Mucosa of descending colon (tissue), 3 donors: ENCODE results near the gene CTAGE6. TPM values are rescaled to one million over a fixed set of nuclear protein-coding genes. Genes with fewer than 3 reads are reported as not detected.
"Not testable (repeated sequence)": the region's sequence is repeated elsewhere in the genome, so short reads cannot be mapped to it uniquely, and the experiment has no call there.

ENCODE experiments used
- ATAC-seq: fragments of 200-7000 bp; cut with Tn5 transposase; one replicate; pipeline ENCODE4 v1.9.1; 2020; ENCODE audit warnings: mild to moderate bottlenecking, moderate library complexity
- DNase-seq, 3 donors: peaks; one replicate each; pipeline ENCODE4 v3.0.0-alpha.2; 2020
- H3K36me3 ChIP-seq: fragments of 200-600 bp; one replicate; pipeline ENCODE4 v1.8.0; 2021; ENCODE audit warnings: low read depth, mild to moderate bottlenecking
- H3K4me1 ChIP-seq: fragments of 200-600 bp; one replicate; pipeline ENCODE4 v1.8.0; 2021; ENCODE audit warnings: low read depth, mild to moderate bottlenecking
- H3K4me3 ChIP-seq: fragments of 200-600 bp; one replicate; pipeline ENCODE4 v1.8.0; 2021; ENCODE audit warnings: mild to moderate bottlenecking
- H3K9me3 ChIP-seq: fragments of 200-600 bp; one replicate; pipeline ENCODE4 v1.8.0; 2021; ENCODE audit warnings: mild to moderate bottlenecking
- intact Hi-C, 2 donors: fragments of 100-400 bp; cut with DNase I in 1 of 2; cut with micrococcal nuclease in 1 of 2; formaldehyde crosslinking; loops; one replicate each; pipeline versions ENCODE4 v1.11.0 to v1.11.1; 2022; cut with DNase I, micrococcal nuclease
- total RNA-seq, 3 donors: library from RNA; stranded (reverse); fragmentation: NEBNext Ultra II Directional in 2 of 3; extraction: Animal tissue kit (Norgen Biotek cat#: 25700) in 2 of 3; gene quantifications; one replicate each; pipeline versions ENCODE4 v1.2.1 to v1.2.4, GENCODE V29; 2021 to 2023
- TF ChIP-seq, protein P1 (sequence below): fragments of 200-600 bp; IDR thresholded peaks from one replicate; pipeline ENCODE4 v1.8.0; 2022; ENCODE audit warnings: antibody characterized with exemption, mild to moderate bottlenecking
- donor health status: DM: no; HTN: no; CAD: no; lungs with moderate emphysema.
- donor health status: DM: no; HTN: no; CAD: no.
- donor health status: DM: no; HTN: yes; CAD: no.

CTAGE6 gene
- total RNA-seq, 3 donors from 2014 or later = 0.17 to 0.44 (median 0.29) TPM

DNA sequence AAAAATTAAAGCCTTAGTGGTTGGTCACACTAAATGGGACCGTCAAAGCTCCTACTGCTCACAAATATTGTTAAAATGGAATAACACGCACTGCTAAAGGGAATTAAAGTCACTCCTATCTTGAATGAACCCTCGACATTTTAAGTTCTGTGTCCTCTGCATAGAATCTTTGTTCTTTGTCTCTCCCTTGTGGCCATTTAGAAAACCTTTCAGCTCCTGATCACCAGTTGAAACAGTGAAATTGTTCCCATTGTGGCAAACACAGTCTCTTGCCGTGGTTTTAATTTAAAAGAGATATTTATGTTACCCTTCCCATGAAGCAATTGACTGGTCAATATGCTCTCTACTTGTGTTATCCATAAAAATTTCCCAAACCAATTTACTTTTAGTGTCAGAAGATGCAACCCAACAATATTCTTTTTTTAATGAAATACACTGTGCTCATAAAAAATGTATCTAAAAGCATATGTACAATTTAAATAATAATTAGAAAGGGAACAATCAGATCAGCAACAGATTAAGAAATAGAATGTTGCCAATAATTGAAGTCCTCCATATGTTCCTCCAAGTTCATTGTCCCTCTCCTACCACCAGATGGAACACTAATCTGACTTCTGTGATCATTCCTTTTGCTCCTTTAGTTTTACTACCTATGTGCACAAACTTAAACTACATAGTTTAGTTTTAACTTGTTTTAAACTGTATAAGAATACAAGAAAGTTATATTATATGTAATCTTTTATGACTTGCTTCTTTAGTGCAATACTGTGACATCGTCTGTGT, 20.3 kb downstream of the CTAGE6 start:
- peak; percentile 67 for ATAC-seq
- H3K4me3 ChIP-seq, H3K9me3 ChIP-seq, H3K36me3 ChIP-seq, intact Hi-C loops, H3K4me1 ChIP-seq: not testable (repeated sequence)
- peak in 1 of 3 donors; percentile 11 for DNase-seq

DNA sequence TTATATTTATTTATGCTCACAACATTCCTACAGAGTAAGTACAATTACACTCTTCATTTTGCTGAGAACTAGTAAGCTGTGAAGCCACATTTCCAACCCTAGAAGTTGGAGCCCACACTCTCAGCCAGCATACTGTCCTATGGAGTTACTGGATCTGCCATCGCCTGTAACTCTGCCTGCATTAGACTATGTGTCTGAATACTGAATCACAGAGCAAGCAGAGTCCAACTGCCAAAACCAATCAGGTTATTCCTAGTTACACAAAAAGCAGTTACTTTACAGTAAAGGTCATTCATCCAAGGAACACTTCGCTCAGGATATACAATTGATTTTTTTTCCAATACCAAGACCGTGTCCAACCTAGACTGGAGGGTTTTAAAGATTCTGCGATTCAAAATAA, 21.5 kb downstream of the CTAGE6 start:
- intact Hi-C loops = no loop called here
- TF ChIP-seq, protein P1, sequence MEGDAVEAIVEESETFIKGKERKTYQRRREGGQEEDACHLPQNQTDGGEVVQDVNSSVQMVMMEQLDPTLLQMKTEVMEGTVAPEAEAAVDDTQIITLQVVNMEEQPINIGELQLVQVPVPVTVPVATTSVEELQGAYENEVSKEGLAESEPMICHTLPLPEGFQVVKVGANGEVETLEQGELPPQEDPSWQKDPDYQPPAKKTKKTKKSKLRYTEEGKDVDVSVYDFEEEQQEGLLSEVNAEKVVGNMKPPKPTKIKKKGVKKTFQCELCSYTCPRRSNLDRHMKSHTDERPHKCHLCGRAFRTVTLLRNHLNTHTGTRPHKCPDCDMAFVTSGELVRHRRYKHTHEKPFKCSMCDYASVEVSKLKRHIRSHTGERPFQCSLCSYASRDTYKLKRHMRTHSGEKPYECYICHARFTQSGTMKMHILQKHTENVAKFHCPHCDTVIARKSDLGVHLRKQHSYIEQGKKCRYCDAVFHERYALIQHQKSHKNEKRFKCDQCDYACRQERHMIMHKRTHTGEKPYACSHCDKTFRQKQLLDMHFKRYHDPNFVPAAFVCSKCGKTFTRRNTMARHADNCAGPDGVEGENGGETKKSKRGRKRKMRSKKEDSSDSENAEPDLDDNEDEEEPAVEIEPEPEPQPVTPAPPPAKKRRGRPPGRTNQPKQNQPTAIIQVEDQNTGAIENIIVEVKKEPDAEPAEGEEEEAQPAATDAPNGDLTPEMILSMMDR = no peak
- H3K4me3 ChIP-seq = no peak overlapping the region

DNA sequence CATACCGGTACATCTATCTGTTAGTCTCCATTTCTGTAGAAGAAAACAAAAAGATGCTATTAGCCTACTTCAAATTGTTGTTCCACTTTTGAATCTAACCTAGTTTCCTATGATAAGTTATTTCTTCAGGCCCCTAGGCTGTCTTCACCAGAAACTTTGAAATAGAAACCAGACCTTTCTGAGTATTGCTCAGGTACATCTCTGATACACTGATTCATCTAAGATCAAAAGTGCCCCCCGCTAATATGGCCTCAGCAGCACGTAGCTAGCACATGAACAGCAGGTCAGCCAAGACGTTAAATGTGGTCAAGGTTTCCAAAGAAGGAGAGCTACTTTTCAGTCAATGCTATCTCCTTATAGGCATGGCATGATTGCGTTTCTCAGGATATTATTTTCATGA, 23.6 kb downstream of the CTAGE6 start:
- Histone ChIP-seq H3K9me3 (no peaks in the 10 kb centered on the region), H3K4me3 (no peak overlapping the region), H3K4me1 (no peaks in the 10 kb centered on the region), H3K36me3 (no peaks in the 10 kb centered on the region)
- intact Hi-C loops = no loop called here
- ATAC-seq (no peak), DNase-seq (no peak)
- TF ChIP-seq, protein P1 = no peak

More for the DNA sequence above, 21.5 kb downstream of the CTAGE6 start:
- Histone ChIP-seq H3K9me3 (no peaks in the 10 kb centered on the region), H3K4me1 (no peaks in the 10 kb centered on the region), H3K36me3 (no peaks in the 10 kb centered on the region)
- no peak for DNase-seq
- ATAC-seq = no peak

DNA sequence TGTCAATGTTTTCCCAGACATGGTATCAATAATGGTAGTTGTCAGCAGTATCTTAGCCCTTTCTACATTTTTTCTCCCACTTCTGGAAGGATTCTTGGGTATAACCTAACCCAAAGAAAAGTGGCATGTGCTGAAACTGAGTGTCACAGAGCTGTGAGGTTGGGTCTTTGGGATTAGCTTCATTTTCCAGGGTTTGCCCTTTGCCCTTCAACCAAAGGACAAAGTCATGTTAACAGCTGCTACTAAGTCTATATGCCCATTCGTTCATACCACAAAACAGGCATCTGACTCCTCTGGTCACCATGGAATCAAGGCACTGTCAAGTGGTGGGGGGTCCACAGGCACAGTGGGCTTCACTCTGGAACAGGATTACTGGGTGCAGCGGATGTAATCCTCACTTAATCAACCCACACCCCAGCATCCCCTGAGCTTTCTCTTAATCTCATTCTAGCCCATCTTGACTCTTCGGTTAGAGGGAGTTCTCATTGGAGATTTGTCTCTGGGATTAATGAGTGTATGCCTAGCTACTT, 29.1 kb downstream of the CTAGE6 start:
- no peaks in the 10 kb centered on the region for H3K4me1 ChIP-seq
- no peak overlapping the region for H3K4me3 ChIP-seq
- intact Hi-C loops = no loop called here
- H3K36me3 ChIP-seq = no peaks in the 10 kb centered on the region
- H3K9me3 ChIP-seq = no peaks in the 10 kb centered on the region
- TF ChIP-seq, protein P1 = no peak
- DNase-seq = no peak
- ATAC-seq = no peak

DNA sequence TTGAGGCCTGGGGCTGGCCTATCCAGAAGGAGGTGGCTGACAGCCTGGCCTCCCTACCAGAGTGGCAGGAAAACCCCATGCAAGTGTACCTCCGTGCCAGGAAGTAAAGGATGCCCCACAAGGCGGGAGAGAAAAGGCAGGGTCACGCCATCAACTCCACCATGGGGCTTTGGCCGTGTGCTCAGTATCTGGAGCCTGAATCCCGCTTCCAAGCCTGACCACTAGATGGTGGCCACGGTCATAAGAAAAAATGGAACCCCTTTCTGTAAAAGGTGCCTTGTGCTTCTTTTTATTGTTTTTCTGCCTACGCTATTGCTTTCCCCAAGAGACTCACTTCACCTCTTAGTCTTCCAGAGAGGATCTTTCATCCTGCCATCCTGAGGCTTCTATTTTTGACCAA, 29.9 kb downstream of the CTAGE6 start:
- H3K36me3 ChIP-seq, H3K4me1 ChIP-seq, DNase-seq, intact Hi-C loops, H3K9me3 ChIP-seq, H3K4me3 ChIP-seq: not testable (repeated sequence)
- peak; percentile 61 for ATAC-seq

DNA sequence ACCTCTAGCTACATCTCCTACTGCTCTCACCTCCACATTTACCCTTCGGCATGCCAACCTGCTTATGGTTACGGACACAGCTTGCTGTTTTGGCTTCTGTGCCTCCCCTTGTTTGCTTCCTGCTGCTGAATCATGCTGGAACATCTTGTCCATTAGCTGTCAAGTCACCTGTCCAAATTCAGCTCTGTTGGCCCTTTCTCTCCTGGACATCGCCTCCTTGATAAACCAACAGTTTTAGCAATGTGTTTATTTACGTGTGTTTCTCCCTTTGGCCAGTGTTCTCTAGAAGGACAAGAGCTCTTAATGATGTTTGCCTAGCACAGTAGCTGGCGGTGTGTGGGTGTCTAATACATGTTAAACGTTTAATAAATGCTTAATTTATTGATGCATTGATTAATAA, 31.4 kb downstream of the CTAGE6 start:
- H3K9me3 ChIP-seq, H3K4me3 ChIP-seq, H3K36me3 ChIP-seq, H3K4me1 ChIP-seq, intact Hi-C loops, DNase-seq, ATAC-seq: not testable (repeated sequence)

DNA sequence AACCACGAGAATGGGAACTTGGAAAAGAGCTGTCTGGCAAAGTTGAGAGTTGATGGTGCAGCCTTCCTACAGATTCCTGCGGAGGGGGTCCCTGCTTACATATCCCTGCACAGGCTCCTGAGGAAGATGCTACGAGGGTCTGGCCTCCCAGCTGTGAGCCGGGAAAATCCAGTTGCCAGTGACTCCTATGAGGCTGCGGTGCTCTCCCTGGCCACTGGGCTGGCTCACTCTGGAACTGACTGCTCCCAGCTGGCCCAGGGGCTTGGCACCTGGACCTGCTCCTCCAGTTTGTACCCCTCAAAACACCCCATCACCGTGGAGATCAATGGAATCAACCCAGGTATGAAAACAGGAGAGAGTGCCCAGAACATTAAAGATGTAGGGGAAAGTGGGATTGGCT, 37.2 kb downstream of the CTAGE6 start:
- H3K4me3 ChIP-seq, H3K9me3 ChIP-seq, DNase-seq, H3K36me3 ChIP-seq, ATAC-seq, H3K4me1 ChIP-seq, intact Hi-C loops: not testable (repeated sequence)

DNA sequence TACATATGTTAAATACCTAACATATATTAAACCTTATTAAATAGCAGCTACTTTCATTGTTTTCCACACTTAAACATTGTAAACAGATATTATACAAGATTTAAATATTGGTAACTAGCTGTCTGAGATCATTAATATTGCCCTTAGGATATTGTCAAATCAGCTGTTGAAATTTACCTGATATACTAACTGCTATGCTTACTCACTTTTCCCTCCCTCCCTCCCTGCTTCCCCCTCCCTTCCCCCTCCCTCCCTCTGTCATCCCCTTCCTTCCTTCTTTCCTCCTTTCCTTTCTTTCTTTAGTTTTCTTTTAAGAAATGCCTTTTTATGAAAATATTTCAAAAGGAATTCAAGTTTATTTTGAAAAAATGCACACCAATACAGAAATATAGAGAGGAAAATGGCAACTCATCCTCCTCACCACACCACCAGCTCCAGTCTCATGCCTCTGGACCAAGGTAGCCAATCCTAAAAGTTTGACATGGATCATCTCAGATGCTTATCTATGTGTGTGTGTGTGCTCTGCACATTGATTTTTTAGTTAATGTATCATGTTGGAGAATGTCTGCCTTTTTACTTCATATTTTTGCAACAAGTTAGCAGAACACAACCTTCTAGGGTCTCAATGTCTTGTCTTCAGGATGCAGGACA, 41.8 kb downstream of the CTAGE6 start:
- H3K36me3 ChIP-seq, DNase-seq, ATAC-seq, intact Hi-C loops, H3K9me3 ChIP-seq, H3K4me3 ChIP-seq, H3K4me1 ChIP-seq: not testable (repeated sequence)

DNA sequence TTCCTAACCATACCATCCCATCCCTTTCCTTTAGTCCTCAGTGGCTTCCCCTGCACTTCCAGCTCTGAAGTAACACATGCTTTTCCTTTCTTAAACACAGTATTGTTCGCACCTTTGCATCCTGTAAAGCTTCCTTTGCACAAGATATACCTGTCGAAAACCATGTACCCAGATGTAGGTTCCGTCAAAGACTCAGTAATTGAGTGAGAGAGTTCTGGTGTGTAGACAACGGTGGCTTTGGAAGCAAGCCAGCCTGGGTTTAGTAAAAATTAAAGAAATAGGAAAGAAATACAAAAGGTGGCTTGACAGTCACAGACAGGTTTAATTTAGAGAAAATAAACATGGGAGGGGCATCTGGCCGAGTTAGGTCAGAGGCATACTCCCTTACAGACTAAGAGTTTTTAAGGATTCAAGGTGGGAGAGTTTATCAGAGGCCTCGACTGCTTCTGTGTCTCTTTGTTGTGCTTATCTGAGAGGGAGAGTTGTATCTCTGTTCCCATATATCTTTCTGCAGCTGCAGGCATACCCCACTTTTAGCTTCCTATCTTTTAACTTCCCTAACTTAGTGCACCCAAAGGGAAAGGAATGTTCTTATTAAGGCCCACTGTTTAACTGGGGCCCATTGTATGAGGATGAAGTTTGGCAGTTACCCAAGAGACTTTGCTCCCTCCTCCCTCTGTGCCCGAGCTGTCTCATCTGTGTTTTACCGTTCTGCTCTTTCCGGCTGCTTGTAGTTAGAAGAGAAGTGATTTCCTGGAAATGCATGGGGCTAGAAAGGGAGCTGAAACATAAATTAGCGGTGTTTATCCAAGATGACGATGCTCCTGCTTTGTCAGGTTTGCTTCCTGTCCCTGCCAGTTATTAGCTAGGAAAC, 42.7 kb downstream of the CTAGE6 start:
- H3K36me3 ChIP-seq, H3K4me3 ChIP-seq, DNase-seq, H3K4me1 ChIP-seq, intact Hi-C loops, H3K9me3 ChIP-seq: not testable (repeated sequence)
- peak; percentile 68 for ATAC-seq

DNA sequence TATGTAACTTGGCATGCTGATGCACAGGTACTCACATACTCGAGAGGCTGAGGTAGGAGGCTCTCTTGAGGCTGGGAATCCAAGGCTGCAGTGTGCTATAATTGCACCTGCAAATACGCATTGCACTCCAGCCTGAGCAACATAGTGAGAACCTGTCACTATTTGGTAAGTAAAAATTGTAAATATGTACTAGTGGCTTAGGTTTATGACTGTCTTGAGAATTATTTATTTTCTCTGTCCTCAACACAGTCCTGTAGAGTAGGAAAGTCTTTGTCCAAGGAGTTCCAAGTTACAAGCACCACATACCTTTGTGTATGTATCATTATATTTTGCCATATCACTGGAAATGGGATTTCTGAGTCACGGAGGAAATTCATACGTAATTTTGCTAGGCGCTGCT, 45.1 kb downstream of the CTAGE6 start:
- H3K4me1 ChIP-seq, H3K36me3 ChIP-seq, H3K4me3 ChIP-seq, intact Hi-C loops, ATAC-seq, H3K9me3 ChIP-seq, DNase-seq: not testable (repeated sequence)
